H9 (cell line): Measurements from ENCODE around the gene TRIM27. TPM values are rescaled to one million over a fixed set of nuclear protein-coding genes. Genes with fewer than 3 reads are reported as not detected.

Experiments used
- DNase-seq: peaks from one replicate; pipeline ENCODE4 v3.0.0-alpha.2; 2017
- H2AFZ ChIP-seq: one replicate; pipeline ENCODE4 v1.6.1; 2013; ENCODE audit warnings: mild to moderate bottlenecking, low read length, control low read depth, moderate library complexity
- H2AK5ac ChIP-seq: 2 replicates; pipeline ENCODE4 v1.6.1; 2013; ENCODE audit warnings: low read length, control low read depth, mixed read lengths; ENCODE audit not compliant: insufficient read length
- H2BK120ac ChIP-seq: one replicate; pipeline ENCODE4 v1.6.1; 2013; ENCODE audit warnings: low read depth, mild to moderate bottlenecking, low read length, control low read depth, inconsistent platforms; ENCODE audit not compliant: poor library complexity, severe bottlenecking
- H2BK12ac ChIP-seq: 2 replicates; pipeline ENCODE4 v1.6.1; 2013; ENCODE audit warnings: low read length, control low read depth, mixed read lengths, low read depth; ENCODE audit not compliant: insufficient read length
- H2BK15ac ChIP-seq: 2 replicates; pipeline ENCODE4 v1.6.1; 2013; ENCODE audit warnings: low read depth, low read length, control low read depth
- H2BK20ac ChIP-seq: one replicate; pipeline ENCODE4 v1.6.1; 2013; ENCODE audit warnings: low read depth, mild to moderate bottlenecking, low read length, control low read depth, inconsistent platforms; ENCODE audit not compliant: poor library complexity, severe bottlenecking
- H2BK5ac ChIP-seq: 2 replicates; pipeline ENCODE4 v1.6.1; 2013; ENCODE audit warnings: low read length, control low read depth, mixed read lengths; ENCODE audit not compliant: insufficient read length
- H3K14ac ChIP-seq: 2 replicates; pipeline ENCODE4 v1.6.1; 2013; ENCODE audit warnings: low read length, control low read depth; ENCODE audit not compliant: insufficient read depth
- H3K18ac ChIP-seq: 2 replicates; pipeline ENCODE4 v1.6.1; 2013; ENCODE audit warnings: low read depth, mild to moderate bottlenecking, mixed read lengths, low read length, control low read depth; ENCODE audit not compliant: insufficient read length
- H3K23ac ChIP-seq: 2 replicates; pipeline ENCODE4 v1.6.1; 2013; ENCODE audit warnings: low read length, control low read depth, mixed read lengths, low read depth; ENCODE audit not compliant: insufficient read length
- H3K23me2 ChIP-seq: 2 replicates; pipeline ENCODE4 v1.6.1; 2013; ENCODE audit warnings: low read depth, mild to moderate bottlenecking, mixed read lengths, low read length, control low read depth; ENCODE audit not compliant: insufficient read length, poor library complexity, severe bottlenecking
- H3K27ac ChIP-seq: 2 replicates; pipeline ENCODE4 v1.5.1; 2013; ENCODE audit warnings: low read length, control low read depth, mixed read lengths, low read depth; ENCODE audit not compliant: insufficient read length
- H3K27me3 ChIP-seq: 2 replicates; pipeline ENCODE4 v1.6.1; 2013; ENCODE audit warnings: low read length, control low read depth, inconsistent platforms; ENCODE audit not compliant: insufficient read depth
- H3K4ac ChIP-seq: 2 replicates; pipeline ENCODE4 v1.6.1; 2013; ENCODE audit warnings: low read depth, mild to moderate bottlenecking, control low read depth, inconsistent platforms, low read length, moderate library complexity
- H3K4me1 ChIP-seq: 2 replicates; pipeline ENCODE4 v1.6.1; 2013; ENCODE audit warnings: low read length, control low read depth, inconsistent platforms; ENCODE audit not compliant: insufficient read depth
- H3K4me2 ChIP-seq: 2 replicates; pipeline ENCODE4 v1.6.1; 2013; ENCODE audit warnings: low read length, control low read depth, mixed read lengths; ENCODE audit not compliant: insufficient read length, insufficient read depth
- H3K56ac ChIP-seq: 2 replicates; pipeline ENCODE4 v1.6.1; 2013; ENCODE audit warnings: low read depth, mild to moderate bottlenecking, mixed read lengths, low read length, control low read depth; ENCODE audit not compliant: insufficient read length
- H3K79me1 ChIP-seq: 2 replicates; pipeline ENCODE4 v1.6.1; 2013; ENCODE audit warnings: low read depth, mild to moderate bottlenecking, moderate library complexity, low read length, control low read depth, inconsistent platforms; ENCODE audit not compliant: insufficient read depth, poor library complexity, severe bottlenecking
- H3K79me2 ChIP-seq: 2 replicates; pipeline ENCODE4 v1.6.1; 2013; ENCODE audit warnings: low read length, control low read depth, inconsistent platforms; ENCODE audit not compliant: insufficient read depth
- H3K9ac ChIP-seq: 2 replicates; pipeline ENCODE4 v1.6.1; 2013; ENCODE audit warnings: low read length, control low read depth, mixed read lengths; ENCODE audit not compliant: insufficient read length; ENCODE audit errors: extremely low read depth
- H3K9me3 ChIP-seq: one replicate; pipeline ENCODE4 v1.6.1; 2013; ENCODE audit warnings: low read depth, low read length, inconsistent platforms; ENCODE audit not compliant: control insufficient read depth
- H3T11ph ChIP-seq: one replicate; pipeline ENCODE4 v1.6.1; 2013; ENCODE audit warnings: mild to moderate bottlenecking, low read length, control low read depth, inconsistent platforms
- H4K20me1 ChIP-seq: one replicate; pipeline ENCODE4 v1.6.1; 2013; ENCODE audit not compliant: control insufficient read depth, insufficient read length, insufficient read depth
- H4K5ac ChIP-seq: 2 replicates; pipeline ENCODE4 v1.6.1; 2013; ENCODE audit warnings: low read depth, mild to moderate bottlenecking, mixed read lengths, low read length, control low read depth; ENCODE audit not compliant: insufficient read length
- H4K8ac ChIP-seq: replicated peaks from 2 replicates; pipeline ENCODE4 v1.6.1; 2013; ENCODE audit warnings: low read length, control low read depth, mixed read lengths, low read depth; ENCODE audit not compliant: insufficient read length
- H4K91ac ChIP-seq: 2 replicates; pipeline ENCODE4 v1.6.1; 2013; ENCODE audit warnings: low read depth, mild to moderate bottlenecking, moderate library complexity, mixed read lengths, low read length, control low read depth; ENCODE audit not compliant: insufficient read length
- H3K27ac Mint-ChIP-seq, 3 experiments: 2 replicates in 2 of 3; 3 replicates in 1 of 3; pipeline ENCODE4 v1.8.0; 2020 to 2021; ENCODE audit warnings: mixed read lengths in 3 of 3, mild to moderate bottlenecking in 1 of 3, moderate library complexity in 1 of 3
- H3K27me3 Mint-ChIP-seq: 2 replicates; pipeline ENCODE4 v1.8.0; 2021; ENCODE audit warnings: low read depth, mild to moderate bottlenecking, moderate library complexity, mixed read lengths
- H3K36me3 Mint-ChIP-seq, 3 experiments: 2 replicates in 2 of 3; 3 replicates in 1 of 3; pipeline ENCODE4 v1.8.0; 2020 to 2021; ENCODE audit warnings: low read depth in 3 of 3, mixed read lengths in 3 of 3; ENCODE audit not compliant: insufficient read depth in 1 of 3
- H3K4me1 Mint-ChIP-seq, 2 experiments: 2 replicates each; pipeline ENCODE4 v1.8.0; 2020; ENCODE audit warnings: mixed read lengths in 2 of 2
- H3K4me3 Mint-ChIP-seq, 2 experiments: 2 replicates in 1 of 2; 3 replicates in 1 of 2; pipeline ENCODE4 v1.8.0; 2020 to 2021; ENCODE audit warnings: mild to moderate bottlenecking in 2 of 2, mixed read lengths in 2 of 2, moderate library complexity in 1 of 2
- H3K9me3 Mint-ChIP-seq, 2 experiments: 2 replicates in 1 of 2; 3 replicates in 1 of 2; pipeline ENCODE4 v1.8.0; 2020; ENCODE audit warnings: mild to moderate bottlenecking in 2 of 2, mixed read lengths in 2 of 2, moderate library complexity in 1 of 2
- CTCF ChIP-seq: fragments of 200-600 bp; sonication (generic); conservative IDR thresholded peaks from 3 replicates; pipeline ENCODE4 v1.8.0; 2021; ENCODE audit warnings: antibody characterized with exemption, mild to moderate bottlenecking
- WGBS: extraction: QIAGEN DNeasy Blood & Tissue Kit; methylation state at CpG from one replicate; pipeline ENCODE4 v1.1.7; 2013; ENCODE audit warnings: missing lambda C conversion rate, low lambda C conversion rate, mixed read lengths; ENCODE audit not compliant: insufficient read length; ENCODE audit errors: extremely low coverage; 5-methylcytosine and 5-hydroxymethylcytosine counted together
- total RNA-seq: library from RNA; stranded (reverse); gene quantifications from 2 replicates; pipeline ENCODE4 v1.2.1, GENCODE V29; 2021

TRIM27 gene
- total RNA-seq, 1 experiment from 2014 or later, result 98.2 TPM

GRCh38 chr6:28861339-28861738, 62.4 kb downstream of the TRIM27 start:
- peaks cover 19 to 21% of the 10 kb centered on the region in 2 experiments for H3K4me1 Mint-ChIP-seq
- H3K4me1 ChIP-seq, result no peaks in the 10 kb centered on the region; the same call in 1 of the 2 replicates
- H3K9ac ChIP-seq, result no peak overlapping the region
- no peak overlapping the region for H2AK5ac ChIP-seq
- H2BK120ac ChIP-seq, result no peak overlapping the region
- H2BK12ac ChIP-seq, result no peak overlapping the region
- H2BK20ac ChIP-seq, result no peak overlapping the region
- H3K36me3 Mint-ChIP-seq, result peaks cover 0 to 6% (median 5%) of the 10 kb centered on the region in 3 experiments; a peak in 6 of 7 replicates
- no peak overlapping the region for H3K4me2 ChIP-seq
- peaks cover 14 to 15% of the 10 kb centered on the region in 2 experiments for H3K9me3 Mint-ChIP-seq
- H3K56ac ChIP-seq, result no peak overlapping the region
- no peak overlapping the region for H3K4ac ChIP-seq
- H3K14ac ChIP-seq, result no peak overlapping the region
- no peaks in the 10 kb centered on the region for H3K9me3 ChIP-seq
- no peaks in the 10 kb centered on the region for H3K79me1 ChIP-seq
- H4K8ac ChIP-seq, result no peak overlapping the region
- H2AFZ ChIP-seq, result no peak overlapping the region
- H2BK5ac ChIP-seq, result no peak overlapping the region
- H3K18ac ChIP-seq, result no peak overlapping the region
- H3K79me2 ChIP-seq, result no peaks in the 10 kb centered on the region
- DNase-seq, result no peak
- peaks cover 5% of the 10 kb centered on the region for H3K23me2 ChIP-seq
- WGBS, result no CpG with 5 or more reads among the region's 22 CpGs
- H3K4me3 Mint-ChIP-seq, result no peak overlapping the region
- H3K23ac ChIP-seq, result no peak overlapping the region
- H3K27me3 ChIP-seq, result no peaks in the 10 kb centered on the region
- H4K20me1 ChIP-seq, result no peaks in the 10 kb centered on the region
- no peak overlapping the region; the same call in 1 of the 2 replicates for H2BK15ac ChIP-seq
- no peak overlapping the region for H3K27ac ChIP-seq
- TF ChIP-seq CTCF, result no peak
- no peak overlapping the region for H3K27ac Mint-ChIP-seq
- no peak overlapping the region for H3T11ph ChIP-seq
- no peak overlapping the region for H4K5ac ChIP-seq
- H3K27me3 Mint-ChIP-seq, result peaks cover 15% of the 10 kb centered on the region
- H4K91ac ChIP-seq, result no peak overlapping the region
